GM18873 (cell line): Measurements from ENCODE around the gene MEF2D.

Experiments used
- ATAC-seq: cut with Tn5 transposase; IDR thresholded peaks from one replicate; pipeline ENCODE4 v1.9.1; 2021; ENCODE audit warnings: mild to moderate bottlenecking, moderate library complexity, moderate number of reproducible peaks; ENCODE audit not compliant: unreplicated experiment, low FRiP score

MEF2D gene

DNA sequence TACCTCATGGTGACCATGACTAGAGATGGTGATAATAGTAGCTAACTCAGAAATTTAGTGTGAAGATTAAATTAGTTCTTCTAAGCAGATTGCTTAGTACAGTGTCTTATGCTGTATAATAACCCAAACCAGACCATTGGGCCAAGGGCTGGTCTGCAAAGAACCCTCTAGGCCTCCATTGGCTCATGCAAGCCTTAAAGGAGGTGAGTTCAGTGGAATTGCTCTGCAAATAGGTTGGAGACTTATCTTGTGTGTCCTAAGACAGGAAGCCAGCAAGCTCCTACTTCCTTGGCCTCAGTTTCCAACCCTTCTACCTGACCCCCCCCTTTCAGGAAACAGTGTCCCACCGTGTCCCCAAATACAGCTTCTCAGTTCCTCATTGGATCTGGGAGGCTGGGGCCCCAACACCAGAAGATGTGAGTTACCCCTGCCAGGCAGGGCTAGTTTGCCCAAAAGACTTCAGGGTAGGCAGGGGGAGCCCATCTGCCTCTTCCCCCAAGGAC, 1.9 kb upstream of the MEF2D start:
- no peak for ATAC-seq

DNA sequence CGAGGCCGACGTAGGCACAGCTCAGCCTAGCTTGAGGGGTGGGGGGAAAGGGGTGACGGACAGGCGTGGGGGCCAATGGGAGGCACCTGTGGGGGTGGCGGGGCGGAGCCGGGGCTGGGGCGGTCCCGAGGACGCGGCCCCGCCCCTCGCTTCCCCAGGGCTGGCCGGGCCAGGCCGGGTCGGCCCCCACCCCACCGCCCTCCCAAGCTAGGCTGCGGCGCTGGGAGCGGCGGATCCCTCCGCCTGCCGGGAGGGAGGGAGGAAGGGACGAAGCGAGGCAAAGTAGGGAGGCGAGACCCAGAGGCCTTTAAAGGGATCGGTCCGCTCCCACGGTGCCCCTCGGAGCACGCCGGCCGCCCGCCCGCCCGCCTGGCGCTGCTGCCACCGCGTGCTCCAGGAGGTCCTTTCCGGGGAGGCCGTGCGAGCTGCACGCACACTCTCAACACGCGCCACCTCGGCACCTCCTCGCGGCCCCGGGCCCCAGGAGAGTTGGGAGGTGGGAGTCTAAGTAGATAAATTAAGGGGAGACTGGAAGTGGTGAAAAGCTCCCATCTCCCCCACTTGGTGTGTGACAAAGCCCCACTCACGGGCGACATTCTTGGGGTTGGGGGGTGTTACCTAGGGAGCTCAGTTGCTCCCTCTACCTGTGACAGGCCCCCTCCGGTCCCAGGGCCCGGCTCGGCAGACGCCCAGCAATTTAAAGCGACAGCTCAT, 375 bp upstream of the MEF2D start:
- ATAC-seq = peak; percentile 40

- no peak for ATAC-seq
Measured at GRCh38 chr1:156499842-156500542, 583 bp downstream of the MEF2D start.

GRCh38 chr1:156499194-156499841, 1.3 kb downstream of the MEF2D start:
- no peak for ATAC-seq

DNA sequence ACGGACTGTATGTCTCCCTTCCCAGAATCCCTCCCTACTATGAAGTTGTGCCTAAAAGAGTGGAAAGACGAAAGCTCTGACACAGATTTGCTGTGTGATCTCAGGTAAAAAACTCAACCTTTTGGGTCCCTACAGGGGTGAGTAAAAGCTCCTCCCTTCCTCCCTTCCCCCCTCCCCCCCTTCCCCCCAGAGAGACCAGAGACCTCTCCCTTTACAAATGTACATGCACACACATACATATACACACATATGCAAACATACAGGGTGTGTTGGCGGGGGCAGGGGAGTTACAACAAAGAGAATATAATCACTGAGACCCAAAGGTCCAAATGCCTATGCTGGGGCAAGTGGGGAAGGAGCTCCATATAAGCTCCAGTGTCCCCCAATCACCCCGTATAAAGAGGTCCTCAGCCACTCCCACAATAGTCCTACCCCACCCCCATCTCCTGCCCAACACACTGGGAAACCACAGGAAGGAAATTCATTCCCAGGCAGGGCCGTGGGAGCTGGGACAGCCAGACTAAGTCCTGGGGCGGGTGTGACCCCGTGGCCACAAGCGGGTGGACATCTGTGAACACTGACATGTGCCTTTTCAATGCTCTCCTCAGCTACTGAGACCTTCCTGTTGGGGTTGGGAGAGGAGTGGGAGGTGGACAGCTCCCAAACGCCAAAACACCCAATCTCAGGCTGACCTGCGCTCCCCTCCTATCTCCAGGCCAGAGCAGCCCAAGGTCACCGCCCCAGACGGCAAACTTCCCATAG, 2.0 kb downstream of the MEF2D start:
- no peak for ATAC-seq

DNA sequence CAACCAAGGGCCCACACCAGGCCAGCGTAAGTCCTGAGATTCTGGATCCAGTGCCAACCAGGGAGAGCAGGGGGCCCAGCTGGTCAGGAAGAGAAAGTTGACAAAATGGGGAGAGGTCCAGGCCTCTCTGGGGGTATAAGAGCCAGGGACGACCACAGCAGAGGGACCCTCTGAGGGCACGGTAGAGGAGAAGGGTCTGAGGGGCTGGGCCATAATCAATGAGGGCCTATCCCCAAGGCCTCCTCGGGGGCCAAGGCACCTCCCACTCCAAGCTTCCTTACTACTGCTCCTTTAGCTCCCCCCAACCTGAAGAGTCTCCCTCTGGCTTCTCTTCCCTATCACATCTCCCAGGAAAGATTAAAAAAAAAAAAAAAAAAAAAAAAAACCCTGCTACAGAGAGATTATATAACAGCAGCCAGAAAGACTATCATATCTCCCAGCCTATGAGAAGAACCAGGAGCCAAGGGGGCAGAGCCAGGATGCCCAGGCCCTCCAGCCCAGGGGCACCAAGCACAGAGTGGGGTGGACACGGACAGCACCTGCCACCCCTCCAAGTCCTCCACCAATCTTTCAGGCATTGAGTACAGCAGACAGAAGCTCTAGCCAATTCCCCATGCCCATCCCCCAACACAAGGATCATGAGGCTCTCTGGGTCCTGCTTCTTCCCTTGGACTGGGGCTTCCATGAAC, 2.7 kb downstream of the MEF2D start:
- ATAC-seq = no peak

- ATAC-seq = no peak
Measured at GRCh38 chr1:156497078-156497742, 3.4 kb downstream of the MEF2D start.

DNA sequence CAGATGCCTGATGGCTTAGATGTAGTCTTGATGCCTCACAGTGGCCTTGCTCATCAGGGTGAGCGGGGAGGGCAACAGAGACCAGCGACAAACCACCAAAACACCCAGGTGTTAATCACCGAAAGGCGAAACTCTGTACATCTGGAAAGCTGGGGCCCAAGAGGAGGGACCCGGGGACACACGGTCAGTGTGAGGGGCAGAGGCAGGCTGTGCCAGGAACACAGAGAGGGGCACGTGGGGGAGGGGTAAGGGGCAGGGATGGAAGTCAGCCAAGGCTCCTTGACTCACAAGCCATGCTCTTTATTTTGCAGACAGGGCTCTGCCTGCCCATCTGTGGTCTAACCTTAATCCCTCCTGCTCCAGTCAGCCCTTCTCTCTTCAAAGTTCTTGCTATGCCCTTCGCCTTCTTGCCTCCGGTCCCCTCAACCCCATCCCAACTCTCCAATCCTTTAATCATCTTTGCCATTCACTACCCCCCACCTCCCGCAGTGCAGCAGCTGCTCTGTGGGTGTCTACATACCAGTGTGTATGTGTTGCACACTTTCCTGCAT, 4.3 kb downstream of the MEF2D start:
- no peak for ATAC-seq

GRCh38 chr1:156495401-156496140, 5.0 kb downstream of the MEF2D start:
- ATAC-seq = no peak

GRCh38 chr1:156494309-156494895, 6.2 kb downstream of the MEF2D start:
- ATAC-seq = no peak

GRCh38 chr1:156493742-156494141, 6.8 kb downstream of the MEF2D start:
- ATAC-seq = no peak

DNA sequence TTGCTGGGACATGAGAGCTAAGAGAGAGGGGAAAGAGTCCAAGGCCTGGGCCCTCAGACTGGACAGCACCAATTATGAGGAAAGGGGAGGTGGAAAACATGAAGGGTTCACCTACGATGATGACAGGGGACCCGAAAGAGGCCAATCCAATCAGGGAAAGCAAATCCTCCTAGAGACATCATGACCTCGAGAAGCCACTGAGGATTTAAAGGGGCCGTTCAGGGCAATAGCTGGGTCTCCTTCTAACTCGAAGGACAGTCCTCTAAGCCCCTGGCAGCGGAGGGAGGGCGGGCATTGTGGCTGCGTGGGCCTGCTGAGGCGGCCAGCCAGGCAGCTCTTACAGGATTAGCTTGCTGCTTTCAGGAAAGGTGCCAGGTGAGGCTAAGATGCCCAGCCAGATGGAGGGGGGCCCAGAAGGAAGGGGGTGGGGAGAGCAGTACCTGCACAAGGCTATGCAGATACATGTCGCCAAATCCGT, 7.4 kb downstream of the MEF2D start:
- no peak for ATAC-seq

- no peak for ATAC-seq
Measured at GRCh38 chr1:156492591-156493080, 7.9 kb downstream of the MEF2D start.

DNA sequence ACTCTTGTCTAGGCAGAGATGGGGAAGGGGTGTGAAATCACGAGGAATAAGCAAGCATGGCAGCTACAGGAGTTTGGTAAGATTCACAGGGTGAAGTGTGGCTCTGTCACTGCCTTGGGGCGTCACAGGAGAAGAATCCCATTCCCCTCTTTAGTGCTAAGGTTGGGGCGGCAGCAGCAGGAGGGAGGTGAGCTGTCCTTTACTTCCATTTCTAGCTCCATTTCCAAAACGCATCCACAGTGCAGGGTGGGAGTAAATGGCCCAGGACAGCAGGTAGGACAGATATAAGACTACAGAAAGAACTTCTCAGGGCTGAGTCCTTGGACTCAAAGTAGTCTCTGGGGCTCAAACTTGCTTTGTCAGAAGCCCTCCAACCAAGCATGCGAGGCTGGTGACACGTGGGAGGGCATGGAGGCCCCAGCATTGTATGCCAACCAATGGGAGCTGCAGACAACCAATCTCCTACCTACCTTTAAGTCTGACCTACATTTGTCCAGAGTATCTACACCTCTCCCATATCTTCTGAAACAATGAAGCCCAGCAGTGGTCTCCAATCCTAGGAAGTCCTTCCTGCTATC, 8.5 kb downstream of the MEF2D start:
- ATAC-seq = no peak

DNA sequence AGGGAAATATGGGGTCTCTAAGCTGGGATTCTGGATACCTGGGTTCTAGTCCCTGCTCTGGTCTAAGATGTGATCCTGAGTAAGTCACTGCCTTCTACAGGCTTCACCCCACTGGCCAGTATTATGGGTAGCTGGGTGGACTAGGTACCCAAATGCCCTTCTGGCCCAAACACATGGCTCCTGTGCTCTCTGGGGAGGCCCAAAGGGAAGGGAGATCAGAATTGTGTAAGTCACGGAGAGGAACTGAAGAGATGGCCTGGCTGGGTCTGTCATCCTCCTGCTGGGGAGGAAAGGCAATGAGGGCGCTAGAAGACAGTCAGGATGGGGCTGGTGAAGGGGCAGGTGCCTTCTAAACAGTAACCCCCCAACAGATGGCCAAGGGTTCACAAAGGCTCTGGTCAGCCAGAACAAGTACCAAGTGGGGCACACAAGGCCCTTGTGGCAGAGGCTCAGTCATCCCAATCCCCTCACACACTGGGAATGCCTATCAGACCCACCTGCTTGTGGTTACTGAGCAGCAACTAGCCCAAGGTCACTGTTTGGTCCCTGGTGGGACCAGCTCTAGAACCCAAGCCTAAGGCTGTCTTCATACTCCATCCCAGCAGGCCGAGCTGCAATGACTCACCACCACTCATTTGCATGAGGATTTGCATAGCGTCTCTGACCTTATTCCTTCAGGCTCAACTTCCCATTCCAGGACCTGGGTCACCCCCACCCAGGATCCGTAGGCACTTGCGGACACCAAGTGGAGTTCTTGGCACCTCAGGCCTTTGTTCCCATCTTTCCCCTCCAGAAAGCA, 9.2 kb downstream of the MEF2D start:
- no peak for ATAC-seq

- no peak for ATAC-seq
Measured at GRCh38 chr1:156490401-156491032, 10.1 kb downstream of the MEF2D start.
